ENCODE results near the gene PLCZ1. TPM values are rescaled to one million over a fixed set of nuclear protein-coding genes. Genes with fewer than 3 reads are reported as not detected.

PLCZ1 gene, protein sequence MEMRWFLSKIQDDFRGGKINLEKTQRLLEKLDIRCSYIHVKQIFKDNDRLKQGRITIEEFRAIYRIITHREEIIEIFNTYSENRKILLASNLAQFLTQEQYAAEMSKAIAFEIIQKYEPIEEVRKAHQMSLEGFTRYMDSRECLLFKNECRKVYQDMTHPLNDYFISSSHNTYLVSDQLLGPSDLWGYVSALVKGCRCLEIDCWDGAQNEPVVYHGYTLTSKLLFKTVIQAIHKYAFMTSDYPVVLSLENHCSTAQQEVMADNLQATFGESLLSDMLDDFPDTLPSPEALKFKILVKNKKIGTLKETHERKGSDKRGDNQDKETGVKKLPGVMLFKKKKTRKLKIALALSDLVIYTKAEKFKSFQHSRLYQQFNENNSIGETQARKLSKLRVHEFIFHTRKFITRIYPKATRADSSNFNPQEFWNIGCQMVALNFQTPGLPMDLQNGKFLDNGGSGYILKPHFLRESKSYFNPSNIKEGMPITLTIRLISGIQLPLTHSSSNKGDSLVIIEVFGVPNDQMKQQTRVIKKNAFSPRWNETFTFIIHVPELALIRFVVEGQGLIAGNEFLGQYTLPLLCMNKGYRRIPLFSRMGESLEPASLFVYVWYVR
- not detected for total RNA-seq

DNA sequence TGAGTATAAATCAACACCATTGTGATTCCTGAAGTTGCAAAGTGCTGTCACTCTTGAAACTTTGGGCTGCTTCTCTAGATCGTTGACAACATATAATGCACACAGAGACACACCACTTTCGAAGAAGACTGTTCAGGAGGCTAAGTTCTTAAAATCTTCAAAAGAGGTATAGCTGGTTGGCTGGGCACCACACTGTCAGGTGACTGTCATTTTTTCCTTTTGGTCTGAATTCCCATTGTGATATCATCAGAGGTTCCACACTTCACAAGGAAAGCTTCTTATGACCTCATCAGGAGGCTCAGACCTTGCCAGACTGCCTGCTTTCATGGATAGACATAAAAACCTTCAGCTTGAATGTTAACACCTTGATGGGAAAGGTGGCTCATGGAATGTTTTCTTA lies at the start of gene PLCZ1, which contains the start of gene CAPZA3:
Gene PLCZ1 (minus strand): TSS at position 194 of the 400 bp plus-strand sequence. CDS start 641 bp downstream, outside the sequence.
Gene CAPZA3 (plus strand): TSS at position 301 of the 400 bp plus-strand sequence. CDS start 150 bp downstream, outside the sequence.
- TF ChIP-seq, protein P1, sequence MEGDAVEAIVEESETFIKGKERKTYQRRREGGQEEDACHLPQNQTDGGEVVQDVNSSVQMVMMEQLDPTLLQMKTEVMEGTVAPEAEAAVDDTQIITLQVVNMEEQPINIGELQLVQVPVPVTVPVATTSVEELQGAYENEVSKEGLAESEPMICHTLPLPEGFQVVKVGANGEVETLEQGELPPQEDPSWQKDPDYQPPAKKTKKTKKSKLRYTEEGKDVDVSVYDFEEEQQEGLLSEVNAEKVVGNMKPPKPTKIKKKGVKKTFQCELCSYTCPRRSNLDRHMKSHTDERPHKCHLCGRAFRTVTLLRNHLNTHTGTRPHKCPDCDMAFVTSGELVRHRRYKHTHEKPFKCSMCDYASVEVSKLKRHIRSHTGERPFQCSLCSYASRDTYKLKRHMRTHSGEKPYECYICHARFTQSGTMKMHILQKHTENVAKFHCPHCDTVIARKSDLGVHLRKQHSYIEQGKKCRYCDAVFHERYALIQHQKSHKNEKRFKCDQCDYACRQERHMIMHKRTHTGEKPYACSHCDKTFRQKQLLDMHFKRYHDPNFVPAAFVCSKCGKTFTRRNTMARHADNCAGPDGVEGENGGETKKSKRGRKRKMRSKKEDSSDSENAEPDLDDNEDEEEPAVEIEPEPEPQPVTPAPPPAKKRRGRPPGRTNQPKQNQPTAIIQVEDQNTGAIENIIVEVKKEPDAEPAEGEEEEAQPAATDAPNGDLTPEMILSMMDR (IDR thresholded peaks at IDR 0.05; ENCODE audit: low read depth): no peak

DNA sequence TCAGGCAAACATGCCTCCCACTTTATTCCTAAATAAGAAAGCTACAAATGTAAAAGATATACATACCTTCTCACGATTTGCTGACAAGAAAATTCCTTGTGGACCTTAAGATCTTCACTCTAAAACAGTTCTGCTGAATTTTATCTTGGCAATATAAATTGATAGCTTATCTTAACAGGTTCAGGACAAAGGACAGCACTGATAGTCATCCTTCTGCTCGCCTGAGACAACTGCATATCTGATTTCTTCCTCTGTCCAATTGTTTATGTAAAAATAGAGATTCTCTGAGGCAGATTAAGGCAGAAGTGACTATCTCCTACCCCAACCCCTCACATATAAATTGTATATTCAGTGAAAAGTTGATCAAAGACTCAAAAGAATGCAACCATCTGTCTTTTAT lies 45.0 kb upstream of the PLCZ1 start:
- TF ChIP-seq, protein P1 (IDR thresholded peaks at IDR 0.05; ENCODE audit: low read depth): no peak

DNA sequence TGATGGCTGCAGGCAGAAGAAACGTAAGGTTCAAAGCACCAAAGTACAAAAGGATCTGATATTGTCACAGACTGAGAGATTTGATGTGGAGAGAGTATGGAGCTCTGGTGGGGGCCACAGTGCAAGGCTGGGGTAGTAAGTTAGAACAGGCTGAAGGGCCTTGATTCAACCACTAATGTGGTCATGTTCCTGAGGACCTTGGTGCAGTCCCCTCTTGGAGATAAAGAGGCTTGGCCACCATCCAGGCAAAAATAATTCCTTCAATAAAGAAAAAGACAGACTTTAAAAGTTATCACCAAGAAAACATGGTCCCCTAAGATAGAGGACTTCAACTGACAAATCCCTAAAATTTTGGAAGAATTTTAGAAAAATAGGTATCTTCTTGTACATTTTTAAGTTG lies 17.5 kb upstream of the PLCZ1 start:
- TF ChIP-seq, protein P1 (IDR thresholded peaks at IDR 0.05; ENCODE audit: low read depth): no peak

DNA sequence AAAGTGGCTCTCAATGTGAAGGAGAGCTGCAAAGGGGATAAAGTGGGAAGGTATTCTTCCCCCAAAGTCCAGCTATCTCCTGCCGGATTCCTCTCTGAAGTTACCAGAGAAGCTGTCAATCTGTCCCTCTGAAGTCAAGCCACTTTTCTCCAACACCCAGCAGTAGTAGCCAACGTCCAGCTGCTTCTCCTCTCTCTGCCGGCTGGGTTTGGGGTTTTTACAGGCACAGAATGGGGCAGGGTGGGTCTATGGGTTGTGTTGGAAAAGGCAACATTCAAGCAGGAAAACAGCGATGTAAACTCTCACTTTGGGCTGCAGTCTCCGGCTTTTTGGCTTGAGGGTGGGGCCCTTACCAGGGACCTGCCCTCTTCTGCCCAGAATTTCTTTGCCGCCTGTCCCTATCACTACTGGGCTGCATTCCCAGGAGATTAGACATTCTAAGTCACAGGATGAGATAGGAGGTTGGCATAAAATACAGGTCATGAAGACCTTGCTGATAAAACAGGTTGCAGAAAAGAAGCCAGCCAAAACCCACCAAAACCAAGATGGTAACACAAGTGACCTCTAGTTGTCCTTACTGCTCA lies 16.4 kb upstream of the PLCZ1 start:
- TF ChIP-seq, protein P1 (IDR thresholded peaks at IDR 0.05; ENCODE audit: low read depth): no peak

DNA sequence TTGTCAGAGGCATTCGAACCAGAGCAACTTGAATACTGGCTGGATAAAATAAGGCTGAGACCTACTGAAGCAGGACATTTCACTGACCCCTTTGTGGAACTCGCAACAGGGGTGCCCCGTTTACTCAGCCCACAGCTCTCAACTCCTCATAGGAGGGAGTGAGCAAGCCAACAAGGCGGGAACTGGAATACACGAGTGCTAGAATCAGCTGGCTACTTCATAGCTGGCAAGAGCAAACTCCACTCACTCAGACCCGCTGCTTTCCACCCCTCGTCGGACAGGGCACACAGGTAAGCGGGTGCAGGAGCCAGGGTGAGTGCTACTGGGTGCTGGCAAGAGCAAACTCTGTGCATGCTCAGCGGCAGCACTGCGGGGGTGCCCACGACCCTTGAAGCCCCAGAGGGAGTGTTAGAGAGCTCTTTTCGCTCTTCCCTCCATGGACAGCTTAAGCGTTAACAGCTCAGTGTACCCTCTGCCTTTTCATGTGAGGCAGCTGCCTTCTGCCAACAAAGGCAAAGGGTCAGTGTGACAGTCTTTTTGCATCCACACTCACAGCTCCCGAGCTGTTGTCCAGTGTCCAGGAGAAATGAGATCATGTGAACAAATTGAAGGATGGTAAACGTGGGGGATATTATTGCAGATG lies 15.8 kb upstream of the PLCZ1 start:
- TF ChIP-seq, protein P1 (IDR thresholded peaks at IDR 0.05; ENCODE audit: low read depth): no peak

DNA sequence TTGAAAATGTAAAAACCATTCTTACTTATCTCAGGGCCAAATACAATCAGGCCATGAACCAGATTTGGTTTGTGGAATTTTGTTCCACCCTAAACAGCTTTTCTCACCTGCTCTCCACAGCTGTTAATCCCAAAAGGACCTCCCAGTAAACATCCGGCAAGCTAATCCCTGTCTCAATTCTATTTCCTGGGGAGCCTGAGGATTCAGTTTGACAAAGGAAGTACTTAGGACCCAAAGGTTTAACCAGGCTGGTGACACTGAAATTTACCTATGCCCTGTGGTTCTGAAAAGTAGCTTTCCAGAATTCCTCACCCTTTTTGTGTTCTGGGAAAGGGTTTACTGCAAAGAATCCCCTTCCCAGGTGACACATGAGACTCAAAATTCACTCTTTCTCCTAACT lies 15.1 kb upstream of the PLCZ1 start:
- TF ChIP-seq, protein P1 (IDR thresholded peaks at IDR 0.05; ENCODE audit: low read depth): no peak
